ENCODE measurements around the gene CACNB1.

- TF ChIP-seq CTCF (optimal IDR thresholded peaks at IDR 0.05 in 1 of 3, IDR thresholded peaks at IDR 0.05 in 1 of 3, conservative IDR thresholded peaks at IDR 0.05 in 1 of 3; ENCODE audit: extremely low read depth in 1 of 3, insufficient read depth in 2 of 3, low read length in 3 of 3), result no peak
- no peak for TF ChIP-seq EZH2 (IDR thresholded peaks at IDR 0.05; ENCODE audit: low read length)
Observed at GRCh38 chr17:39238311-39238972, 41.0 kb upstream of the CACNB1 start.

All from keratinocyte (primary cell).